Gastroesophageal sphincter (tissue), 4 donors: Measurements from ENCODE around the gene CORO6. TPM values are rescaled to one million over a fixed set of nuclear protein-coding genes. Genes with fewer than 3 reads are reported as not detected.

Experiments
- ATAC-seq: fragments of 150-250 bp; one replicate; pipeline ENCODE4 v1.9.1; 2016; ENCODE audit warnings: mild to moderate bottlenecking, moderate library complexity
- H3K27ac ChIP-seq, 4 donors: fragments of 200-600 bp; sonication (generic) in 3 of 4; 1 replicate in 3 of 4; 2 replicates in 1 of 4; pipeline ENCODE4 v1.5.1; 2016 to 2019
- H3K27me3 ChIP-seq: fragments of 200-600 bp; sonication (generic); one replicate; pipeline ENCODE4 v1.5.1; 2019
- H3K36me3 ChIP-seq, 2 donors: fragments of 200-600 bp; sonication (generic); one replicate each; pipeline ENCODE4 v1.5.1; 2019; ENCODE audit warnings: control low read depth in 1 of 2
- H3K4me1 ChIP-seq, 3 donors: fragments of 200-600 bp; sonication (generic); 1 replicate in 2 of 3; 2 replicates in 1 of 3; pipeline ENCODE4 v1.5.1; 2016 to 2019; ENCODE audit warnings: control low read depth in 2 of 3
- H3K4me3 ChIP-seq, 2 donors: fragments of 200-600 bp; sonication (generic); one replicate each; pipeline ENCODE4 v1.5.1; 2019; ENCODE audit warnings: mild to moderate bottlenecking in 1 of 2, moderate library complexity in 1 of 2
- H3K9me3 ChIP-seq, 3 donors: fragments of 200-600 bp; sonication (generic); one replicate each; pipeline ENCODE4 v1.5.1; 2017 to 2019; ENCODE audit warnings: control low read depth in 2 of 3
- EP300 ChIP-seq: sonication (generic); formaldehyde crosslinking; IDR thresholded peaks from one replicate; pipeline ENCODE4 v1.6.1; 2017; ENCODE audit warnings: antibody characterized with exemption, mild to moderate bottlenecking
- POLR2A ChIP-seq, 2 donors: fragments of 450-650 bp; IDR thresholded peaks; one replicate each; pipeline ENCODE4 v1.6.1; 2017; ENCODE audit warnings: antibody characterized with exemption in 2 of 2, mild to moderate bottlenecking in 2 of 2, moderate library complexity in 1 of 2
- POLR2AphosphoS5 ChIP-seq: sonication (generic); formaldehyde crosslinking; IDR thresholded peaks from one replicate; pipeline ENCODE4 v1.6.1; 2017; ENCODE audit warnings: antibody characterized with exemption
- WGBS, 2 donors: methylation state at CpG; one replicate each; pipeline ENCODE4 v1.1.5; 2018; ENCODE audit warnings: low coverage in 1 of 2; 5-methylcytosine and 5-hydroxymethylcytosine counted together
- total RNA-seq, 4 donors: library from RNA; depleted of rRNA; stranded (reverse); fragments of >200 nt; gene quantifications; one replicate each; pipeline ENCODE4 v1.1.0, GENCODE V29; 2016
- TF ChIP-seq, protein P1 (sequence below), 4 experiments: fragments of 200-600 bp in 2 of 4; fragments of 450-650 bp in 2 of 4; sonication (generic) in 1 of 4; IDR thresholded peaks; one replicate each; pipeline ENCODE4 v1.5.1; 2017 to 2019; ENCODE audit warnings: antibody characterized with exemption in 4 of 4, mild to moderate bottlenecking in 2 of 4, moderate library complexity in 2 of 4

Gene CORO6
- total RNA-seq, 4 donors from 2014 or later, result 18.1 to 138 (median 39.4) TPM

DNA sequence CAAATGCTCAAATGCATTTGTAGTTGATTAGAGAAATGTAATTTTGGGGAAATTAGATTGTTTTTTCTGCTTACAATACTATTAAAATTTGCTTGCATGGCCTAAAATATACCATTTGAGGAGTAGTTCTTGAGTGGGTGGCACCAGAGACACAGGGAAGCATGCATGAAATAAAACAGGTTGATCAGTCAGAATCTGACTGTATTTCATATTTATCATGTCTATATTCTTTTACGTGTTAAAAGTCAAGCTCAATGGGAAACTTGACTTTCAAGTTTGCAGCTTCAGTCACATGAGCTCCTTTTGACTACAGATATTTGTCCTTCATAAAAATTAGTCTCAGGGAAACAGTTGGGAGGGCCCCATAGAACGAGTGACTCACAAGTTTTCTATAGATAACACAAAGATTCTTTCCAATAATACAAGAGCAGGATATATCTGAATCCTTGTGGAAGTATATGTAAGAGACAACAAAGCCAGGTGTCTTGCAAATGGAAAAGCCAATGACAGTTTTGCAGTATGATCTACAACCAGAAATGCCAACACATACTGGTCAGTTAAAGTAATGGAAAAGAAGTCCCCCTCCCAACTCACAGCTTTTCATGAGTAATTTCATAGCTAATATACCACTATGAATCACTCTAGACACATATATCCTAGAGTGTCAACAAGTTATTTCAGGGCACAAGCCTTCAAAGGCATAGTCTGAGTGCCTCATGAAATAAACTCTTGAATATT lies 42.2 kb upstream of the CORO6 start:
- TF ChIP-seq, protein P1, sequence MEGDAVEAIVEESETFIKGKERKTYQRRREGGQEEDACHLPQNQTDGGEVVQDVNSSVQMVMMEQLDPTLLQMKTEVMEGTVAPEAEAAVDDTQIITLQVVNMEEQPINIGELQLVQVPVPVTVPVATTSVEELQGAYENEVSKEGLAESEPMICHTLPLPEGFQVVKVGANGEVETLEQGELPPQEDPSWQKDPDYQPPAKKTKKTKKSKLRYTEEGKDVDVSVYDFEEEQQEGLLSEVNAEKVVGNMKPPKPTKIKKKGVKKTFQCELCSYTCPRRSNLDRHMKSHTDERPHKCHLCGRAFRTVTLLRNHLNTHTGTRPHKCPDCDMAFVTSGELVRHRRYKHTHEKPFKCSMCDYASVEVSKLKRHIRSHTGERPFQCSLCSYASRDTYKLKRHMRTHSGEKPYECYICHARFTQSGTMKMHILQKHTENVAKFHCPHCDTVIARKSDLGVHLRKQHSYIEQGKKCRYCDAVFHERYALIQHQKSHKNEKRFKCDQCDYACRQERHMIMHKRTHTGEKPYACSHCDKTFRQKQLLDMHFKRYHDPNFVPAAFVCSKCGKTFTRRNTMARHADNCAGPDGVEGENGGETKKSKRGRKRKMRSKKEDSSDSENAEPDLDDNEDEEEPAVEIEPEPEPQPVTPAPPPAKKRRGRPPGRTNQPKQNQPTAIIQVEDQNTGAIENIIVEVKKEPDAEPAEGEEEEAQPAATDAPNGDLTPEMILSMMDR (IDR thresholded peaks at IDR 0.05), result no peak
- no peak for TF ChIP-seq POLR2A (IDR thresholded peaks at IDR 0.05)
- no peak for TF ChIP-seq POLR2AphosphoS5
- TF ChIP-seq EP300, result no peak
- Histone ChIP-seq H3K4me1 (peaks cover 0 to 6% (median 5%) of the 10 kb centered on the region in 3 donors), H3K9me3 (no peaks in the 10 kb centered on the region), H3K4me3 (no peak overlapping the region), H3K36me3 (peaks cover 0 to 76% of the 10 kb centered on the region in 2 donors), H3K27me3 (no peaks in the 10 kb centered on the region), H3K27ac (no peak overlapping the region)
- no peak for ATAC-seq
- WGBS, 2 donors, result 82 to 83% methylated on average over 1 to 2 of the region's 2 CpGs

DNA sequence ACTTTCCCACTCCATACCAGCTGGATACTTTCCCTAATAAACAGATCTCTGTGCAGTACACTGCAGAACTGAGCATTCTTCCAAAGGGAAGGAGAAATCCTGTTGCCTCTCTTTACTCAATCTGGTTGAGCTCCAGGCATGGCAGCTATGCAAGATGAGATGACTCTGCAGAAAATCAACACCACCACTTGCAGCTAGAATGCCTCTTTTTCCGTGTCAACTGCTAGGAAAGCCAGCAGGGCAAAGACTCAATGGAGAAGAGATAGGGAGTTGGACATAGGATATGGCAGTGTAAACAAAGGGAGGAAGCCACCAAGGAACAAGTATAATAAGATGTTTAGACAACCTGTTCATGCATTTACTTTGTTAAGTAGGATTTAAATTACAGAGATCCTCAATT lies 40.4 kb upstream of the CORO6 start:
- no peak overlapping the region for H3K4me3 ChIP-seq
- no peaks in the 10 kb centered on the region for H3K9me3 ChIP-seq
- H3K27me3 ChIP-seq, result no peaks in the 10 kb centered on the region
- no peak for ATAC-seq
- no peak for TF ChIP-seq POLR2AphosphoS5
- no peak for TF ChIP-seq EP300
- TF ChIP-seq, protein P1 (IDR thresholded peaks at IDR 0.05), result no peak
- TF ChIP-seq POLR2A (IDR thresholded peaks at IDR 0.05), result no peak
- WGBS, 2 donors, result 43 to 56% methylated on average over 1 of the region's 1 CpG
- no peak overlapping the region for H3K27ac ChIP-seq
- H3K4me1 ChIP-seq, result peaks cover 0 to 6% (median 5%) of the 10 kb centered on the region in 3 donors
- H3K36me3 ChIP-seq, result peaks cover 0 to 69% of the 10 kb centered on the region in 2 donors

DNA sequence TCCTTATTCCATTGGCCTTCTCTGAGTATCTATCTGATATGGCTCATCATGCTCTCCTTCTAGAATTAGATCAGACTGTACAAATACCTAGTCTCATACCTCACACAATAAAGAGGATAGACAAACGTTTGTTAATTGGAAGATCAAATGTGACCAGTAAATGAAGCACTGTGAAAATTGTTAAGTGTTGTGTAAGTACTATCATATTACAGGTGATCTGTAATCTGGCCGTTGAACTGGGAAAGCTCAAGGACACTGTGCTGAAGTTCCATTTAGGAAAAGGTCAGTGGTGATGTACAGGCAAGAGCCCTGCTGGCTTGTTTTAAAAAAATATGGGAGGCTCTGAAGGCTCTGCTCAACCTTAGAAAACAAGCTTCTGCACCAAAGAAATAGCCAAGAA lies 38.5 kb upstream of the CORO6 start:
- TF ChIP-seq EP300, result no peak
- TF ChIP-seq POLR2AphosphoS5, result no peak
- TF ChIP-seq, protein P1 (IDR thresholded peaks at IDR 0.05), result no peak
- no peak for TF ChIP-seq POLR2A (IDR thresholded peaks at IDR 0.05)
- Histone ChIP-seq H3K27ac (no peak overlapping the region), H3K4me1 (peaks cover 0 to 6% (median 5%) of the 10 kb centered on the region in 3 donors), H3K4me3 (no peak overlapping the region), H3K36me3 (peaks cover 0 to 54% of the 10 kb centered on the region in 2 donors), H3K27me3 (no peaks in the 10 kb centered on the region), H3K9me3 (no peaks in the 10 kb centered on the region)
- ATAC-seq, result no peak
- 67 to 72% methylated on average over 2 of the region's 2 CpGs for WGBS, 2 donors

DNA sequence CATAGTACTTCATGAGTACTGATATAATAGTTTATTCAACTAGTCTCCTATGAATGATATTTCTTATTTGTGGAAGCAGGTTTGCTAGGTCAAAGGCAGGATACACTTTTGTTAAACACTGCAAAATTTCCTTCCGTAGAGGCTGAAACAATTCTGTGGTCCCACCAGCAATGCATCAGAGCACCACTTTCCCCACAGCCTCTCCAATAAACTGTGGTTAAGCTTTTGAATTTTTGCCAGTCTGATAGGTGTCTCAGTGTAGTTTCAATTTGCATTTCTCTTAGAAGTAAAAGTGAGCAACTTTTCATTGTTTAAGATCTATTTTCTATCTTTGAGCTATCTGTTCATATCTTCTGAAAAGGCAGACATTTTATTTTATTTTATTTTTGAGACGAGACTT lies 36.4 kb upstream of the CORO6 start:
- H3K9me3 ChIP-seq, result no peaks in the 10 kb centered on the region
- WGBS, 2 donors, result 88 to 93% methylated on average over 2 of the region's 2 CpGs
- no peak overlapping the region for H3K27ac ChIP-seq
- TF ChIP-seq, protein P1 (IDR thresholded peaks at IDR 0.05), result no peak
- TF ChIP-seq POLR2A (IDR thresholded peaks at IDR 0.05), result no peak
- TF ChIP-seq EP300, result no peak
- no peak for TF ChIP-seq POLR2AphosphoS5
- H3K4me1 ChIP-seq, result peaks cover 0 to 12% (median 5%) of the 10 kb centered on the region in 3 donors
- H3K27me3 ChIP-seq, result no peaks in the 10 kb centered on the region
- ATAC-seq, result no peak
- H3K4me3 ChIP-seq, result no peak overlapping the region
- peaks cover 0 to 46% of the 10 kb centered on the region in 2 donors for H3K36me3 ChIP-seq

DNA sequence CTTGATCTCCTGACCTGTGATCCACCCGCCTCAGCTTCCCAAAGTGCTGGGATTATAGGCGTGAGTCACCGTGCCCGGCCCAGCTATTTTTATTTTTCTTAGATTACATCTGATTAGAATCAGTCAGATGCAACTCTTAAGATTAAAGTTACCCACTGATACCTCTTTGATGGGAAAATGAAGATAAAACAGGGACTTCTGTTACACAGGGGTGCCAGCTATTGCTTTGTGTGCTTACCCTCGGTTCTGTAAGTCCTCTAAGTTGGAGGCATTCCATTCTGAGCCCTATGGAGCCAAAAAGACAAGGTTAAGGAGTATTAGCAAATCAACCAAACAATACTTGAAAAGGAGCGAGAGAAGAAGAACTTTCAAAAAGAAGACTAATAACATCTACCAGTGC lies 32.6 kb upstream of the CORO6 start:
- ATAC-seq, result no peak
- peaks cover 0 to 43% of the 10 kb centered on the region in 2 donors for H3K36me3 ChIP-seq
- 95% methylated on average over 4 to 6 of the region's 6 CpGs for WGBS, 2 donors
- H3K9me3 ChIP-seq, result no peaks in the 10 kb centered on the region
- no peak overlapping the region for H3K27ac ChIP-seq
- H3K4me3 ChIP-seq, result no peak overlapping the region
- TF ChIP-seq EP300, result no peak
- no peak for TF ChIP-seq POLR2AphosphoS5
- TF ChIP-seq, protein P1 (IDR thresholded peaks at IDR 0.05), result no peak
- no peak for TF ChIP-seq POLR2A (IDR thresholded peaks at IDR 0.05)
- H3K27me3 ChIP-seq, result no peaks in the 10 kb centered on the region
- H3K4me1 ChIP-seq, result peaks cover 0 to 13% (median 0%) of the 10 kb centered on the region in 3 donors
